Activated T-helper 17 cell treated with anti-CD3 and anti-CD28 coated beads, Interleukin-2, amount 50 U/mL, for 72 hours (primary cell): ENCODE results near the gene KCTD18. TPM values are rescaled to one million over a fixed set of nuclear protein-coding genes. Genes with fewer than 3 reads are reported as not detected.

Source experiments
- ATAC-seq: fragments of 150-1000 bp; cut with Tn5 transposase; replicated peaks from 2 replicates; pipeline ENCODE4 v1.10.0; 2021; ENCODE audit warnings: mild to moderate bottlenecking, moderate library complexity
- H3K27ac Mint-ChIP-seq: one replicate; pipeline ENCODE4 v1.8.0; 2022; ENCODE audit warnings: mixed read lengths
- H3K27me3 Mint-ChIP-seq: one replicate; pipeline ENCODE4 v1.8.0; 2022; ENCODE audit warnings: mixed read lengths
- H3K36me3 Mint-ChIP-seq: one replicate; pipeline ENCODE4 v1.8.0; 2022; ENCODE audit warnings: low read depth, mild to moderate bottlenecking, mixed read lengths
- H3K4me1 Mint-ChIP-seq: one replicate; pipeline ENCODE4 v1.8.0; 2022; ENCODE audit warnings: mixed read lengths
- H3K4me3 Mint-ChIP-seq: one replicate; pipeline ENCODE4 v1.8.0; 2022; ENCODE audit warnings: mild to moderate bottlenecking, mixed read lengths
- H3K9me3 Mint-ChIP-seq: one replicate; pipeline ENCODE4 v1.8.0; 2022; ENCODE audit warnings: mixed read lengths
- total RNA-seq, 2 donors: library from RNA; stranded (reverse); gene quantifications; one replicate each; pipeline ENCODE4 v1.2.3, GENCODE V29; 2022

KCTD18 gene
- total RNA-seq, 2 donors from 2014 or later: 9.3 to 10.8 TPM

DNA sequence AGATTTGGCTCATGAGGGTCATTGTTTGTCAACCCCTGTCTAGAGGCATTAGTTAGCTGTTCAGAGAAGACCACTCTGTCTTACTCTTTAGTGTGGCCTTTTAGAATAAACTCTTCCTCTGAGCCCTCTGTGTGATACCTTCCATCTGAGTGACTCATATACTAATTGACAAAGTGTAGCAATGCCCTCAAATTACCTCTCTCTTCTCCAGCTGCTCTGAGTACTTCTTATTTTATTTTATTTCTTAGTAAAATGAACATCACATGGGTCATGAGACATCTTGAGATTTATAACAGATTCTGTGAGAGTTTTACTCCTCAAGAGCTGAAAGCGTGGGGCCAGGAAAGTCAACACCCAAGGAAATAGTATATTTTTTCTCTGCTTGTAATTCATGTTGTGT is 67.4 kb downstream of the KCTD18 start:
- H3K4me1 Mint-ChIP-seq: peaks cover 11% of the 10 kb centered on the region
- no peaks in the 10 kb centered on the region for H3K36me3 Mint-ChIP-seq
- H3K9me3 Mint-ChIP-seq: no peaks in the 10 kb centered on the region
- no peak for ATAC-seq
- no peaks in the 10 kb centered on the region for H3K27me3 Mint-ChIP-seq
- H3K4me3 Mint-ChIP-seq: no peak overlapping the region
- no peak overlapping the region for H3K27ac Mint-ChIP-seq

GRCh38 chr2:200439981-200440380 is 69.9 kb downstream of the KCTD18 start:
- no peaks in the 10 kb centered on the region for H3K9me3 Mint-ChIP-seq
- H3K36me3 Mint-ChIP-seq: no peaks in the 10 kb centered on the region
- no peak overlapping the region for H3K4me3 Mint-ChIP-seq
- no peak for ATAC-seq
- H3K4me1 Mint-ChIP-seq: no peaks in the 10 kb centered on the region
- no peak overlapping the region for H3K27ac Mint-ChIP-seq
- H3K27me3 Mint-ChIP-seq: no peaks in the 10 kb centered on the region

Other genes with a start within 250 kb of the KCTD18 start
- gene SPATS2L, start 203.4 kb downstream of the KCTD18 start, total RNA-seq: 10 to 100 TPM in 1 of 2 donors, 1 to 10 TPM in 1; 9.7 to 54.4 TPM
- gene SGO2, start 16.1 kb upstream of the KCTD18 start, total RNA-seq: 10 to 100 TPM; 51.2 to 67.7 TPM
- under 1 TPM; 0.04 to 0.95 TPM for gene AOX1, start 75.9 kb upstream of the KCTD18 start, total RNA-seq